PC-9 (cell line): ENCODE measurements around the gene ZBTB45. TPM values are rescaled to one million over a fixed set of nuclear protein-coding genes. Genes with fewer than 3 reads are reported as not detected.

Experiments
- BruUV-seq: library from RNA; stranded (reverse); fragments of 400-500 nt; replicated peaks from 2 replicates; lab custom pipeline; 2021; lab: Mats Ljungman, UMichigan
- CTCF ChIA-PET: fragments of 300-600 bp; sonication (Branson Sonifier 250); formaldehyde crosslinking; loops from one replicate; lab custom pipeline; 2022; ENCODE audit warnings: antibody characterized with exemption; lab: Charles Lee
- POLR2A ChIA-PET: fragments of 300-600 bp; sonication (Branson Sonifier 250); formaldehyde crosslinking; loops from one replicate; lab custom pipeline; 2022; ENCODE audit warnings: antibody characterized with exemption; ENCODE audit not compliant: unreplicated experiment; lab: Charles Lee
- DNase-seq, 2 experiments: peaks; one replicate each; pipeline versions ENCODE4 v3.0.0 to v3.0.0-alpha.2; 2015 to 2022; ENCODE audit warnings: mixed read lengths in 1 of 2
- H2AFZ ChIP-seq: fragments of 200-600 bp; sonication (generic); 2 replicates; pipeline ENCODE4 v1.8.1; 2017; ENCODE audit warnings: antibody characterized with exemption
- H3F3A ChIP-seq: fragments of 200-600 bp; sonication (generic); 2 replicates; pipeline ENCODE4 v1.8.1; 2017; ENCODE audit warnings: antibody characterized with exemption, mild to moderate bottlenecking, low read depth; ENCODE audit not compliant: insufficient read depth
- H3K27ac ChIP-seq: fragments of 200-600 bp; sonication (generic); 2 replicates; pipeline ENCODE4 v1.6.1; 2016; ENCODE audit warnings: mixed run types
- H3K27me3 ChIP-seq: fragments of 200-600 bp; sonication (generic); 2 replicates; pipeline ENCODE4 v1.6.1; 2016; ENCODE audit warnings: low read depth, mixed run types; ENCODE audit not compliant: insufficient read depth
- H3K36me3 ChIP-seq: fragments of 200-600 bp; sonication (generic); 2 replicates; pipeline ENCODE4 v1.6.1; 2016; ENCODE audit warnings: low read depth, mixed run types
- H3K4me1 ChIP-seq: fragments of 200-600 bp; sonication (generic); replicated peaks from 2 replicates; pipeline ENCODE4 v1.6.1; 2016; ENCODE audit warnings: mixed run types; ENCODE audit not compliant: insufficient read depth
- H3K4me2 ChIP-seq: fragments of 200-600 bp; sonication (generic); 2 replicates; pipeline ENCODE4 v1.6.1; 2017; ENCODE audit warnings: mixed run types
- H3K4me3 ChIP-seq: fragments of 200-600 bp; sonication (generic); 2 replicates; pipeline ENCODE4 v1.6.1; 2016; ENCODE audit warnings: mixed run types
- H3K79me2 ChIP-seq: fragments of 200-600 bp; sonication (generic); 2 replicates; pipeline ENCODE4 v1.6.1; 2017; ENCODE audit warnings: low read depth, mixed run types
- H3K9me2 ChIP-seq: fragments of 200-600 bp; sonication (generic); 2 replicates; pipeline ENCODE4 v1.8.1; 2017; ENCODE audit warnings: mild to moderate bottlenecking; ENCODE audit not compliant: insufficient read depth
- H3K9me3 ChIP-seq: fragments of 200-600 bp; sonication (generic); 2 replicates; pipeline ENCODE4 v1.8.1; 2016; ENCODE audit warnings: low read depth; ENCODE audit not compliant: insufficient read depth
- H4K20me1 ChIP-seq: fragments of 200-600 bp; sonication (generic); 2 replicates; pipeline ENCODE4 v1.8.1; 2017; ENCODE audit not compliant: insufficient read depth
- EZH2 ChIP-seq: fragments of 200-600 bp; sonication (generic); IDR thresholded peaks from 2 replicates; pipeline ENCODE4 v1.8.0; 2017; ENCODE audit warnings: antibody characterized with exemption, low read depth
- intact Hi-C: fragments of 100-400 bp; cut with micrococcal nuclease; formaldehyde crosslinking; loops from one replicate; pipeline ENCODE4 v1.10.0; 2022; ENCODE audit not compliant: unreplicated experiment
- total RNA-seq: library from RNA; stranded (reverse); gene quantifications from 2 replicates; pipeline ENCODE4 v1.2.3, GENCODE V29; 2021
- TF ChIP-seq, protein P1 (sequence below): fragments of 200-600 bp; sonication (generic); conservative IDR thresholded peaks from 2 replicates; pipeline ENCODE4 v1.6.1; 2017; ENCODE audit warnings: mixed run types, antibody characterized with exemption, mild to moderate bottlenecking, moderate library complexity

The ZBTB45 gene
- total RNA-seq, 1 experiment from 2014 or later: 8.1 TPM

GRCh38 chr19:58518256-58519086 is 1.1 kb downstream of the ZBTB45 start:
- Histone ChIP-seq H3K27me3 (no peaks in the 10 kb centered on the region), H3K9me2 (no peaks in the 10 kb centered on the region), H2AFZ (peak overlapping the region; percentile 92), H3F3A (peaks cover 14% of the 10 kb centered on the region; the same call in 1 of the 2 replicates), H3K9me3 (no peaks in the 10 kb centered on the region), H4K20me1 (no peaks in the 10 kb centered on the region), H3K4me1 (peaks cover 10% of the 10 kb centered on the region), H3K79me2 (peaks cover 18% of the 10 kb centered on the region), H3K36me3 (no peaks in the 10 kb centered on the region), H3K4me3 (peak overlapping the region; percentile 83), H3K4me2 (peak overlapping the region; percentile 95), H3K27ac (peak overlapping the region; percentile 68; the same call in 1 of the 2 replicates)
- POLR2A ChIA-PET: interaction anchor here (0.6 to 1.4 kb wide), 4 partner anchors 110 to 299 kb away, joined by 3 to 9 read pairs (median 6); partner anchors contain the start of genes ZNF497 and ZNF584
- CTCF ChIA-PET: interaction anchor here (1.0 to 1.6 kb wide), 2 partner anchors 192 to 517 kb away, joined by 3 to 4 read pairs; partner anchors contain the start of gene ZSCAN22
- intact Hi-C loops: loop anchor here (1.0 to 5.0 kb wide), 6 partner anchors 42 to 1416 kb away; partner anchors contain the start of genes ZNF274, ZNF446, ZNF544 and ZSCAN22
- TF ChIP-seq, protein P1, sequence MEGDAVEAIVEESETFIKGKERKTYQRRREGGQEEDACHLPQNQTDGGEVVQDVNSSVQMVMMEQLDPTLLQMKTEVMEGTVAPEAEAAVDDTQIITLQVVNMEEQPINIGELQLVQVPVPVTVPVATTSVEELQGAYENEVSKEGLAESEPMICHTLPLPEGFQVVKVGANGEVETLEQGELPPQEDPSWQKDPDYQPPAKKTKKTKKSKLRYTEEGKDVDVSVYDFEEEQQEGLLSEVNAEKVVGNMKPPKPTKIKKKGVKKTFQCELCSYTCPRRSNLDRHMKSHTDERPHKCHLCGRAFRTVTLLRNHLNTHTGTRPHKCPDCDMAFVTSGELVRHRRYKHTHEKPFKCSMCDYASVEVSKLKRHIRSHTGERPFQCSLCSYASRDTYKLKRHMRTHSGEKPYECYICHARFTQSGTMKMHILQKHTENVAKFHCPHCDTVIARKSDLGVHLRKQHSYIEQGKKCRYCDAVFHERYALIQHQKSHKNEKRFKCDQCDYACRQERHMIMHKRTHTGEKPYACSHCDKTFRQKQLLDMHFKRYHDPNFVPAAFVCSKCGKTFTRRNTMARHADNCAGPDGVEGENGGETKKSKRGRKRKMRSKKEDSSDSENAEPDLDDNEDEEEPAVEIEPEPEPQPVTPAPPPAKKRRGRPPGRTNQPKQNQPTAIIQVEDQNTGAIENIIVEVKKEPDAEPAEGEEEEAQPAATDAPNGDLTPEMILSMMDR: no peak
- TF ChIP-seq EZH2: no peak
- BruUV-seq: TSS peak; percentile 37
- DNase-seq: no peak

- BruUV-seq: no TSS peak
- ChIA-PET POLR2A (no interaction called here), CTCF (no interaction called here)
- DNase-seq: no peak
- Histone ChIP-seq H3K79me2 (peaks cover 18% of the 10 kb centered on the region), H2AFZ (no peak overlapping the region), H3K36me3 (no peaks in the 10 kb centered on the region), H3F3A (peaks cover 14% of the 10 kb centered on the region; the same call in 1 of the 2 replicates), H4K20me1 (no peaks in the 10 kb centered on the region), H3K27ac (no peak overlapping the region), H3K9me2 (no peaks in the 10 kb centered on the region), H3K27me3 (no peaks in the 10 kb centered on the region), H3K9me3 (no peaks in the 10 kb centered on the region), H3K4me2 (no peak overlapping the region), H3K4me3 (no peak overlapping the region), H3K4me1 (peaks cover 10% of the 10 kb centered on the region)
- no peak for TF ChIP-seq EZH2
- intact Hi-C loops: loop anchor here (5.0 kb wide), 1 partner anchor 1415 kb away; no protein-coding TSS in a partner anchor
Measured at GRCh38 chr19:58516964-58517833, 2.4 kb downstream of the ZBTB45 start.

- ChIA-PET POLR2A (no interaction called here), CTCF (no interaction called here)
- Histone ChIP-seq H3K27ac (no peak overlapping the region), H3K4me2 (no peak overlapping the region), H3K9me2 (no peaks in the 10 kb centered on the region), H3K79me2 (peaks cover 18% of the 10 kb centered on the region), H3K27me3 (no peaks in the 10 kb centered on the region), H4K20me1 (no peaks in the 10 kb centered on the region), H2AFZ (no peak overlapping the region), H3K36me3 (no peaks in the 10 kb centered on the region), H3K4me3 (no peak overlapping the region), H3F3A (peaks cover 14% of the 10 kb centered on the region; the same call in 1 of the 2 replicates), H3K9me3 (no peaks in the 10 kb centered on the region), H3K4me1 (peaks cover 10% of the 10 kb centered on the region)
- no peak for DNase-seq
- BruUV-seq: TSS peak; percentile 13
- TF ChIP-seq, protein P1: no peak
- no peak for TF ChIP-seq EZH2
- intact Hi-C loops: loop anchor here (5.0 kb wide), 1 partner anchor 1414 kb away; no protein-coding TSS in a partner anchor
Measured at GRCh38 chr19:58516246-58516836, 3.3 kb downstream of the ZBTB45 start.
